Activated CD4-positive, alpha-beta memory T cell treated with anti-CD3 and anti-CD28 coated beads, Interleukin-2, amount 10 ng/mL, durations not matched to agents 7 days and 5 days (primary cell): ENCODE results near the gene KAZN. TPM values are rescaled to one million over a fixed set of nuclear protein-coding genes. Genes with fewer than 3 reads are reported as not detected.

Source experiments
- CTCF ChIA-PET: fragments of 350-600 bp; sonication (Branson Sonifier 250); formaldehyde crosslinking; loops from one replicate; lab custom pipeline; 2021; ENCODE audit warnings: antibody characterized with exemption, inconsistent platforms; lab: Charles Lee
- POLR2A ChIA-PET: fragments of 350-600 bp; sonication (Branson Sonifier 250); formaldehyde crosslinking; loops from one replicate; lab custom pipeline; 2021; ENCODE audit warnings: antibody characterized with exemption; lab: Charles Lee
- DNase-seq: peaks from one replicate; pipeline ENCODE4 v3.0.0-alpha.2; 2020
- H3K27ac Mint-ChIP-seq: one replicate; pipeline ENCODE4 v1.8.0; 2021; ENCODE audit warnings: mild to moderate bottlenecking, mixed read lengths
- H3K27me3 Mint-ChIP-seq: one replicate; pipeline ENCODE4 v1.8.0; 2021; ENCODE audit warnings: mixed read lengths
- H3K36me3 Mint-ChIP-seq: one replicate; pipeline ENCODE4 v1.8.0; 2021; ENCODE audit warnings: low read depth, mixed read lengths
- H3K4me1 Mint-ChIP-seq: one replicate; pipeline ENCODE4 v1.8.0; 2021; ENCODE audit warnings: mixed read lengths
- H3K4me3 Mint-ChIP-seq: one replicate; pipeline ENCODE4 v1.8.0; 2021; ENCODE audit warnings: mild to moderate bottlenecking, mixed read lengths
- H3K9me3 Mint-ChIP-seq: one replicate; pipeline ENCODE4 v1.8.0; 2021; ENCODE audit warnings: mixed read lengths
- total RNA-seq, 2 experiments: library from RNA; stranded (reverse); gene quantifications; one replicate each; pipeline ENCODE4 v1.2.3, GENCODE V29; 2021

KAZN gene
- total RNA-seq, 2 experiments from 2014 or later, result 0.30 to 0.43 TPM

DNA sequence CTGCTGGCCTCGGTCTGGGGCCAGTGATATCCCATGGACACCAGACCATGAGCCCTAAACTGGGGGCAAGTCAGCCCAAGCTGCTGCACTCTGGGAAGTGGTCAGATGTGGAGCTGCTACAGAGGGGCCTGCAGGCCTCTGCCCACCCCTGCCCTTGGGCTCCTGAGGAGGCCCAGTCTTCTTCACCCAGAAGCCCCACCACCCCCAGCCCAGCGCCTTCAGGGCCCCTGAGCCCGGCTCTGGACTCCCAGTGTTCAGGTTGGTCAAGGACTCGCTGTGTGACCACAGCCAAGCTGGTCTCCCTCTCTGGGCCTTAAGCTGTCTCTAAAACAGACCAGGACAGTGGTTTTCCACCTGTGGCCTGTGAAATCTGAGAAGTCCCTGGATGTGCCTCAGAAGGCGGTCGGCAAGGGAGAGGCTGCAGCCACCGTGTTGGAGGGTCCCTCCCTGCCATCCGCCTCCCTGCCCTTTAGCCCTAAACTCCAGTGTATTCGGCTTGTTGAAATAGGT, 475.4 kb downstream of the KAZN start:
- CTCF ChIA-PET, result no interaction called here
- no peaks in the 10 kb centered on the region for H3K27me3 Mint-ChIP-seq
- no peak overlapping the region for H3K27ac Mint-ChIP-seq
- H3K36me3 Mint-ChIP-seq, result no peaks in the 10 kb centered on the region
- no peak for DNase-seq
- H3K9me3 Mint-ChIP-seq, result no peaks in the 10 kb centered on the region
- POLR2A ChIA-PET, result no interaction called here
- H3K4me3 Mint-ChIP-seq, result no peak overlapping the region
- H3K4me1 Mint-ChIP-seq, result no peaks in the 10 kb centered on the region

DNA sequence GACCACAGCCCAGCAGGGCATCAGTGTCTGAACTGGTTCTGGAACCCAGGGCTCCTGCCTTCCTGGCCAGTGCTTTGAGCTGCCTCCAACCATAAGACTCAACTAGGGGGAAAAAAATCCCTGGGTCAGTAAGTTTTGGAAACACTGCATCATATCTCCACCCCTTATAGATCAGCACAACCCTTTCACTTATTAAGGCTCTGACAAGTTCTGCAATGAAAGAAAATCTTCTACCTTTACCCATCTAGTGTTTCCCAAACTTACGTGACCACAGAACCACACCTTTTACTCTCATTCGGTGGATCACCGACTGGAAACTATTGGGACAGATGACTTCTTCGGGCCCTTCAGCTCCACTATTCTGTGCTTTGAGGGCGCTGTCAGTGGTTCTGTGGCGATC, 476.7 kb downstream of the KAZN start:
- no peaks in the 10 kb centered on the region for H3K36me3 Mint-ChIP-seq
- no peaks in the 10 kb centered on the region for H3K4me1 Mint-ChIP-seq
- ChIA-PET CTCF (no interaction called here), POLR2A (no interaction called here)
- H3K27me3 Mint-ChIP-seq, result no peaks in the 10 kb centered on the region
- H3K4me3 Mint-ChIP-seq, result no peak overlapping the region
- H3K9me3 Mint-ChIP-seq, result no peaks in the 10 kb centered on the region
- no peak for DNase-seq
- H3K27ac Mint-ChIP-seq, result no peak overlapping the region

DNA sequence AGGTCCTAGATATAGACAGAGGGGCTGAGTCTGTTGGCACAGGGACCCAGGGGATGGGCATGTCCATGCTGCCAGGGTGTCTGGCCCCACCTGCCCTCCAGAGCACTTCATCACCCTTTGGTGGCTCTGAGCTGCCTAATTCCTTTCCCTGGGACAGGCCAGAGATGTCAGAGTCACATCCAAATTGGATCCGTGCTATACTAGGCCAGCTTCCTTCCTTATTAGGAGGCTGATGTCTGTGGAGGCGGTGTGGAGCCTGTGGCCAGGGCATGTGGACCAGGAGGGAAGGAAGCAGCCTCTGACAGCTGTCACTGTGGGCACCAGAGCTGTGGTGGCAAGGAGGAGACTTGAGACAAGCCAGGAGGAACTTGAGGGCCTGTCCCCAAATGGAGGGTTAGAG, 477.3 kb downstream of the KAZN start:
- DNase-seq, result no peak
- Mint-ChIP-seq H3K9me3 (no peaks in the 10 kb centered on the region), H3K4me1 (no peaks in the 10 kb centered on the region), H3K36me3 (no peaks in the 10 kb centered on the region), H3K27ac (no peak overlapping the region), H3K4me3 (no peak overlapping the region), H3K27me3 (no peaks in the 10 kb centered on the region)
- POLR2A ChIA-PET, result no interaction called here
- CTCF ChIA-PET, result interaction anchor here (1.3 kb wide), 1 partner anchor 13 kb away, joined by 3 read pairs; no protein-coding TSS in a partner anchor

DNA sequence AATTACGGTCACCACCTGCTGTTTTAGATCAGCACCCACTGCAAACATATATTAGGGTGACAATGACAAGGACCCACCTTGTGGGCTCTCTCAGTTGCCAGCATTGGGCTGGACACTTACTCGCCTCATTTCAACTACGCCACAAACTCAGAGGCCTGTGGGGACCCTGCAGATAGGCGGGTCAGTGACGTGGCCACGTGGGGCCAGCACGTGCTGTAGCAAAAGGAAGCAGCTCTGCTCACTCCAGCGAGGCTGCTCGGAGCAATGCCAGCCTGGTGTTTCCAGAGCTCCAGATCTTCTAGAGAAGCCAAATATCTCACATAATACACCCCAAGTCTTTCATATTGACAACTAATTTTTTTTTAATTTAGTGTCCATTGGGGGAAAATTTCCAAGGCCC, 478.3 kb downstream of the KAZN start:
- no peak overlapping the region for H3K27ac Mint-ChIP-seq
- DNase-seq, result no peak
- no peaks in the 10 kb centered on the region for H3K9me3 Mint-ChIP-seq
- ChIA-PET POLR2A (no interaction called here), CTCF (interaction anchor here (1.3 kb wide), 1 partner anchor 14 kb away, joined by 3 read pairs; no protein-coding TSS in a partner anchor)
- H3K4me1 Mint-ChIP-seq, result no peaks in the 10 kb centered on the region
- no peaks in the 10 kb centered on the region for H3K27me3 Mint-ChIP-seq
- H3K4me3 Mint-ChIP-seq, result no peak overlapping the region
- no peaks in the 10 kb centered on the region for H3K36me3 Mint-ChIP-seq

DNA sequence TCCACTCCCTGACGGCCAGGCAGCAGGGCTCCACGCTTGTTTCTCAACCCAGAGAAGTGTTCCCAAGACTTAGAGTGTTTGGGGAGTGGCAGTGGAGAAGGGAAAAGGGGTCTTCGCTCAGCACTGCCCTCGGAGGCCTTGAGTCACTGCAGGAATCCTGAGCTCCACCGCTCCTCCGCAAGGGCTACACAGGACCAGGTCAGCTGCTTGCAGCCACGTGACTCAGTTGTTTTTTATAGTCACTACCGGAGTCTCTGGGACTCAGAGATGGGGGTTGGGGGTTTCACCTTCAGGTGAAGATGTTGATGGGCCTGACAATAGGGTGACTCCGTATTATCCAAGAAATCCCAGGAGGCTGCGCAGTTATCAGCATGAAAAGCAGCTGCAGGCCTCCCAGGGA, 478.9 kb downstream of the KAZN start:
- ChIA-PET CTCF (no interaction called here), POLR2A (no interaction called here)
- Mint-ChIP-seq H3K9me3 (no peaks in the 10 kb centered on the region), H3K27ac (no peak overlapping the region), H3K4me1 (no peaks in the 10 kb centered on the region), H3K36me3 (no peaks in the 10 kb centered on the region), H3K27me3 (no peaks in the 10 kb centered on the region), H3K4me3 (no peak overlapping the region)
- no peak for DNase-seq

DNA sequence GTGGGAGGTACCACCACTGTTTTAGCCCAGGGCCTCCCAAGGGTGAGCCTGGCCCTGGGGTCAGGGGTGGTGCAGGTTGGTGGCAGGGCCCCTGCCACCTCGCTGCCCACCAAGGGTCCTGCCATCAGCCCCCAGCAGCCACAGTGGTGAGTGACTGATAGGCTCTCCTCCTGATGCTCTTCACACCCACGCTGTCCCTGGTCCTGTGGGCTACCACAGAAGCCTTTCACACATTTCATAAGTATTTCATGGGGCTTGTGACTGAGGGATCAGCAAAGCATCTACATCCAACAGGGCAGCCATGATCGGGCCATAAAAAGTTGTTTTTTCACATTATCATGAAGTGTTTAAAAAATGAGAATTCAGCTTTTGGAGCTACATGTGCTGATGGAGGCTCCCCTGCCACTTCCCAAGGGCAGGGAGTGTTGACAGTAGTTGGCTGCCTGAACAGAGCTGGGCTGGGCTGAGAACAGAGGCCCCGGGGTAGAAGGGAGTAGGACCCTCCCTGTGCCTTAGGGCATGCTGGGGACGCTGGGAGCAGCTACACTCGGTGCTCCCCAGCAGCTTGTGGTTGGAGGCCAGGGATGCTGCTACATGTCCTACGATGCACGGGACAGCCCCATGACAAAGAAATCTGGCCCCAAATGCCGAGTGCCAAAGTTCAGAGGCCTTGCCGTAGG, 482.0 kb downstream of the KAZN start:
- Mint-ChIP-seq H3K36me3 (no peaks in the 10 kb centered on the region), H3K4me1 (no peaks in the 10 kb centered on the region), H3K9me3 (no peaks in the 10 kb centered on the region), H3K27ac (no peak overlapping the region), H3K27me3 (peaks cover 4% of the 10 kb centered on the region), H3K4me3 (no peak overlapping the region)
- ChIA-PET CTCF (no interaction called here), POLR2A (no interaction called here)
- DNase-seq, result no peak

DNA sequence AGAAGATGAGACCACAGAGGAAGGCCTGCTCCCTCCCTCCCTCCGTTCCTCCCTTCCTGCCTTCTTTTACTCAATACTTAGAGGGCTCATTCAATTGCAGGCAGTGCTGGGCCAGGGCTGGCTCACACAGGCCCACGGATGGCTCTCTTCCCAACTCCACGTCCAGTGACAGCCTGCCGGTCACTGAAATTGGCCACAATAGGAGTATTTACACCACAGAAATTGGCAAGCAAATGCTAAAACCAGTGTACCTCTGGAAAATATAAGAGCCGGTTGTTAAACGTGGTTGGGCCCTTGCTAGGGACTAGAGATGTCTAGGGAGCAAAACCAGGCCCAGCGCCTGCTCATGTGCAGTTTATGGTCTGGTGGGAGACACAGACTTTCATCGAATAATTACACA, 482.6 kb downstream of the KAZN start:
- Mint-ChIP-seq H3K9me3 (no peaks in the 10 kb centered on the region), H3K4me1 (no peaks in the 10 kb centered on the region), H3K27me3 (peaks cover 7% of the 10 kb centered on the region), H3K27ac (no peak overlapping the region), H3K4me3 (no peak overlapping the region), H3K36me3 (no peaks in the 10 kb centered on the region)
- CTCF ChIA-PET, result no interaction called here
- DNase-seq, result no peak
- POLR2A ChIA-PET, result no interaction called here

DNA sequence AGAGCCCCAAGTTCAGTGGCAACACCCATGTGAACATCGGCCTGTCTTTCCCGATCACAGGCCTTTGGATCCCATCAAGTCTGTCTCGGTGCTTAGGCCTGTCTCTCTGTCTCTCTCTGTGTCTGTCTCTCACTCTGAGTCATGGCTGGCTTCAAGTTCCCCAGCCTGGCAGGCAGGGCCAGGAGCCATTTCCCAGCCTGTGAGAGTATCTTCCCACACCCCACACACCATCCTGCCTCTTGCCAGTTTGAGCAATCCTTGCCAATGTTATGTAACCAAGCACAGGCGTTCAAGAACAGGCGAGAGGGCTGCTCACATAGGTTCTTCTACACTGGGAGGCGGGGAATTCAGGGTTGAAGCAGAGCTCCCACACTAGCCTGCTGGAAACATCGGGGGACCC, 485.1 kb downstream of the KAZN start:
- Mint-ChIP-seq H3K9me3 (no peaks in the 10 kb centered on the region), H3K36me3 (no peaks in the 10 kb centered on the region), H3K27ac (no peak overlapping the region), H3K4me1 (no peaks in the 10 kb centered on the region), H3K27me3 (peaks cover 7% of the 10 kb centered on the region), H3K4me3 (no peak overlapping the region)
- POLR2A ChIA-PET, result no interaction called here
- no peak for DNase-seq
- CTCF ChIA-PET, result no interaction called here

DNA sequence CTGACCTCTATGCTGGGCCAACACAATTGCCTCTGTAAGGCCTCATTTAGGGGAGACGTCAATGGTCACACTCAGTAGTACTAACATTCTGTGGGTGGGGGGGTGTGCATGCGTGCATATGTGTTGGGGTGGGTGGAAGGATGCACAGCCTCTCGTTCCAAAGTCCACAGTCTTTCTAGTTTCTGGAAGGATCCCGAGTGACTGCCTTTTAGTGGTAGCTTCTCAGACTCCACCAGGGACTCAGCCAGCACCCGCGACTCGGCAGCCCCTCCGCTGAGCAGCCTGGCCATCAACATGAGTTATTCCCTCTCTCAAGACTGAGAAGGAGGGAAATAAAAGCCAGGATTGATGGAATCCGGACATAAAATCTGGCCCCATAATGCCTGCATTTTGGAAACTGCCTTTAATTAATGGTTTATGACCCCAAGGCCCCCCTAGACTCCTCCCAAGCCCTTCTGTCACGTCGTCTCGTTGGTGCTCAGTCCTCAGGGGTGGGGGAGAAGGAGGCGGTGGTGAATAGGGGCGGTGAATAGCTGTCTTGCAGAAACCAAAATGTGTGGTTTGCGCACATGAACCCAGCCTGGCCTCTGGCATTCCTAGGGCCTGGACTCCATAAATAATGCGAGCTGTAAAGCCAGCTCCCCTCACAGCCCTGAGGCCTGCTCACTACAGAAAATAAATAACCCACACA, 489.9 kb downstream of the KAZN start:
- Mint-ChIP-seq H3K27me3 (peaks cover 15% of the 10 kb centered on the region), H3K4me1 (no peaks in the 10 kb centered on the region), H3K9me3 (no peaks in the 10 kb centered on the region), H3K27ac (no peak overlapping the region), H3K4me3 (no peak overlapping the region), H3K36me3 (no peaks in the 10 kb centered on the region)
- DNase-seq, result no peak
- ChIA-PET POLR2A (no interaction called here), CTCF (interaction anchor here (1.1 kb wide), 1 partner anchor 40 kb away, joined by 3 read pairs; no protein-coding TSS in a partner anchor)

DNA sequence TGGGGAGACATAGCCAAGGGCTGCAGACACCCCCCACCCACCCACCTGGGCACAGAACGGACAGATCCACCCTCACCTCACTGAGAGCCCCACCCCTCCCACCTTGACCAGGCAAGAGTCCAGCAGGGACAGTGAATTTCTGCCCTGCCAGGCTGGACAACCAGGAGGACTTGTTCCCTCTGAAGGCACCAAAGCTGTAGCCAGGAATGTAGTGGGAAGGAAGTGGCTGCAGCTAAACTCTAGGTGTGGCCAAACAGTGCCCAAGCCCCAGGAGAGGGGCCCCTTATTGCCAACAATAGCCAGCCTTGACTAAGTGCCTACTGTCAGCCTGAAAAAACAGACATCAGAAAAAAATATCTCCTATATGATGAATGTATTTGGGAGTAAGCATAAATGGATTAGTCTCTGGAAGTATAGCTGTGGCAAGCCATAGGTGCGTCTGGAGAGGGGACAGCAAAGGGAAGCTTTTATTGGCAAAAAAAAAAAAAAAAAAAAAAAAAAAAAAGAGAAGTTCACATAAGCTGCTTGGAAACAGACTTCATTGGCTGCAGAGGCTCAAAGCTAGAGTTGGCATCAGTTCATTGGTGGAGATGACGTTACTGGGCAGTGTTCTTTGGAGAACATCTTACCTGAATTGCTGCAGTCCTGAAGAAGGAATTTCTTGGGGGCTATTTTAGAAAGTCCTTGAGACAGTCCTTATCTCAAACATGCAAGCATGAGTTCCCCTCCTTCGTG, 490.9 kb downstream of the KAZN start:
- H3K4me1 Mint-ChIP-seq, result no peaks in the 10 kb centered on the region
- no peaks in the 10 kb centered on the region for H3K9me3 Mint-ChIP-seq
- H3K27me3 Mint-ChIP-seq, result peaks cover 13% of the 10 kb centered on the region
- no peak for DNase-seq
- ChIA-PET POLR2A (no interaction called here), CTCF (interaction anchor here (0.7 to 1.1 kb wide), 3 partner anchors 10 to 422 kb away, joined by 3 read pairs; no protein-coding TSS in a partner anchor)
- no peak overlapping the region for H3K4me3 Mint-ChIP-seq
- no peaks in the 10 kb centered on the region for H3K36me3 Mint-ChIP-seq
- H3K27ac Mint-ChIP-seq, result no peak overlapping the region

DNA sequence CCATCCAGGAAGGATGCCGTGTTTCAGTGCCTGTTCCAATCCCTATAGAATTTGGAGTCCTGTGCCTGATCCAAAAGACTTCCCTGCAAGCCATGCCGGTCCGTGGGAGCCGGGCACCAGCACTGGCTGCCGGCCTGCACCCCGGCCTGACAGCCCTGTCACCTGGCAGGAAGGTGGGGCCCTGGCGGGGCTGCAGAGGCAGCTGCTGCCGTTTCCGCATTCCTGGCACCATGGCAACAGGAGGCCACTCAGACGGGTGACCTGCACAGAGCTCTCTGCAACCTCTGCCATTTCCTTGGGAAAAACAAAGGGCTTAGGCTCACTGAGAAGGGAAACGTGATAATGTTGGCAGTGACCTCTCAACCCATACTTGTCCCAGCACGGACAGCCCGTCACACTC, 491.9 kb downstream of the KAZN start:
- peaks cover 13% of the 10 kb centered on the region for H3K27me3 Mint-ChIP-seq
- ChIA-PET POLR2A (no interaction called here), CTCF (interaction anchor here (1.1 kb wide), 1 partner anchor 28 kb away, joined by 3 read pairs; no protein-coding TSS in a partner anchor)
- no peaks in the 10 kb centered on the region for H3K9me3 Mint-ChIP-seq
- H3K4me1 Mint-ChIP-seq, result no peaks in the 10 kb centered on the region
- no peak overlapping the region for H3K4me3 Mint-ChIP-seq
- no peak overlapping the region for H3K27ac Mint-ChIP-seq
- no peaks in the 10 kb centered on the region for H3K36me3 Mint-ChIP-seq
- no peak for DNase-seq

DNA sequence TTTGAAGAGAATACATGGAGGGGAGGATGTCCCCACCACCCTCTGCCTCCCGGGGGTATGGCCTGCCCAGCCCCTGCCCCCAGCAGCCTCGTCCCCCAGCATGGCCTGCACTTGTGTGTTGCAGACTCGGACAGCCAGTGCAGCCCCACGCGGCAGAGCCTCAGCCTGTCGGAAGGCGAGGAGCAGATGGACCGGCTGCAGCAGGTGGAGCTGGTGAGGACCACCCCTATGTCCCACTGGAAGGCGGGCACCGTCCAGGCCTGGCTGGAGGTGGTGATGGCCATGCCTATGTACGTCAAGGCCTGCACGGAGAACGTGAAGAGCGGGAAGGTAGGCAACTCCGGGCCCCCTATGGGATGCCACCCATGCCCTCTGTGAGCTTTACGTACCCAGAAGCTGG, 495.6 kb downstream of the KAZN start:
- Mint-ChIP-seq H3K27me3 (peaks cover 9% of the 10 kb centered on the region), H3K36me3 (no peaks in the 10 kb centered on the region), H3K4me1 (no peaks in the 10 kb centered on the region), H3K9me3 (no peaks in the 10 kb centered on the region), H3K27ac (no peak overlapping the region), H3K4me3 (no peak overlapping the region)
- DNase-seq, result no peak
- ChIA-PET CTCF (no interaction called here), POLR2A (no interaction called here)
